ENCODE data around the gene BRD2. TPM values are rescaled to one million over a fixed set of nuclear protein-coding genes. Genes with fewer than 3 reads are reported as not detected.

BRD2 gene
- total RNA-seq, 1 donor from 2014 or later = 63.4 TPM

GRCh38 chr6:32956176-32956575 lies 12.2 kb upstream of the BRD2 start:
- intact Hi-C loops (cut with micrococcal nuclease) = no loop called here
- Histone ChIP-seq H3K27ac (replicated peaks) (no peak overlapping the region), H3K9me3 (replicated peaks) (no peaks in the 10 kb centered on the region), H3K4me1 (peaks cover 22% of the 10 kb centered on the region), H3K4me3 (no peak overlapping the region), H3K27me3 (ENCODE audit: low read depth) (no peaks in the 10 kb centered on the region), H3K36me3 (no peaks in the 10 kb centered on the region)
- DNase-seq = no peak
- no peak for TF ChIP-seq CTCF (IDR thresholded peaks at IDR 0.05; ENCODE audit: borderline replicate concordance)

- Histone ChIP-seq H3K4me3 (no peak overlapping the region), H3K36me3 (no peaks in the 10 kb centered on the region), H3K27ac (replicated peaks) (no peak overlapping the region), H3K27me3 (ENCODE audit: low read depth) (no peaks in the 10 kb centered on the region), H3K9me3 (replicated peaks) (no peaks in the 10 kb centered on the region), H3K4me1 (peaks cover 3% of the 10 kb centered on the region)
- intact Hi-C loops (cut with micrococcal nuclease) = no loop called here
- TF ChIP-seq CTCF (IDR thresholded peaks at IDR 0.05; ENCODE audit: borderline replicate concordance) = no peak
- DNase-seq = no peak
These were observed 7.8 kb upstream of the BRD2 start for GRCh38 chr6:32960563-32960962.

GRCh38 chr6:32962213-32962826 lies 6.1 kb upstream of the BRD2 start:
- H3K4me1 ChIP-seq = peaks cover 18% of the 10 kb centered on the region
- H3K9me3 ChIP-seq (replicated peaks) = no peaks in the 10 kb centered on the region
- H3K36me3 ChIP-seq = no peaks in the 10 kb centered on the region
- H3K27me3 ChIP-seq (ENCODE audit: low read depth) = no peaks in the 10 kb centered on the region
- no peak for DNase-seq
- no peak overlapping the region for H3K4me3 ChIP-seq
- intact Hi-C loops (cut with micrococcal nuclease) = no loop called here
- TF ChIP-seq CTCF (IDR thresholded peaks at IDR 0.05; ENCODE audit: borderline replicate concordance) = no peak
- no peak overlapping the region for H3K27ac ChIP-seq (replicated peaks)

- no peak for TF ChIP-seq CTCF (IDR thresholded peaks at IDR 0.05; ENCODE audit: borderline replicate concordance)
- no peak for DNase-seq
- Histone ChIP-seq H3K4me1 (peaks cover 27% of the 10 kb centered on the region), H3K4me3 (no peak overlapping the region), H3K36me3 (no peaks in the 10 kb centered on the region), H3K27ac (replicated peaks) (no peak overlapping the region), H3K9me3 (replicated peaks) (no peaks in the 10 kb centered on the region), H3K27me3 (ENCODE audit: low read depth) (no peaks in the 10 kb centered on the region)
- intact Hi-C loops (cut with micrococcal nuclease) = no loop called here
These were observed 4.5 kb upstream of the BRD2 start for GRCh38 chr6:32963866-32964265.

- Histone ChIP-seq H3K4me3 (no peak overlapping the region), H3K9me3 (replicated peaks) (no peaks in the 10 kb centered on the region), H3K4me1 (peaks cover 36% of the 10 kb centered on the region), H3K36me3 (no peaks in the 10 kb centered on the region), H3K27me3 (ENCODE audit: low read depth) (no peaks in the 10 kb centered on the region), H3K27ac (replicated peaks) (no peak overlapping the region)
- intact Hi-C loops (cut with micrococcal nuclease) = no loop called here
- TF ChIP-seq CTCF (IDR thresholded peaks at IDR 0.05; ENCODE audit: borderline replicate concordance) = no peak
- DNase-seq = no peak
These were observed 3.6 kb upstream of the BRD2 start for GRCh38 chr6:32964776-32965175.
